NCI-H226 (cell line): ENCODE results near the gene CCDC74A.
"Not testable (repeated sequence)": the region's sequence is repeated elsewhere in the genome, so short reads cannot be mapped to it uniquely, and the experiment has no call there.

Experiments
- DNase-seq: peaks from one replicate; pipeline ENCODE4 v3.0.0-alpha.2; 2015

The CCDC74A gene

GRCh38 chr2:131503587-131503986, 24.1 kb upstream of the CCDC74A start:
- DNase-seq, result not testable (repeated sequence)

GRCh38 chr2:131504082-131504750, 23.5 kb upstream of the CCDC74A start:
- not testable (repeated sequence) for DNase-seq

GRCh38 chr2:131509615-131510014, 18.1 kb upstream of the CCDC74A start:
- DNase-seq, result no peak

- not testable (repeated sequence) for DNase-seq
Measured at GRCh38 chr2:131511291-131511968, 16.3 kb upstream of the CCDC74A start.

- DNase-seq, result not testable (repeated sequence)
Measured at GRCh38 chr2:131511969-131512870, 15.5 kb upstream of the CCDC74A start.

GRCh38 chr2:131514408-131515166, 13.1 kb upstream of the CCDC74A start:
- DNase-seq, result not testable (repeated sequence)

- DNase-seq, result not testable (repeated sequence)
Measured at GRCh38 chr2:131515235-131515634, 12.5 kb upstream of the CCDC74A start.

- no peak for DNase-seq
Measured at GRCh38 chr2:131516011-131516410, 11.7 kb upstream of the CCDC74A start.

- not testable (repeated sequence) for DNase-seq
Measured at GRCh38 chr2:131516621-131517020, 11.1 kb upstream of the CCDC74A start.

GRCh38 chr2:131517106-131517831, 10.4 kb upstream of the CCDC74A start:
- DNase-seq, result no peak

- not testable (repeated sequence) for DNase-seq
Measured at GRCh38 chr2:131517856-131518255, 9.8 kb upstream of the CCDC74A start.

- DNase-seq, result not testable (repeated sequence)
Measured at GRCh38 chr2:131518531-131518930, 9.2 kb upstream of the CCDC74A start.

- DNase-seq, result no peak
Measured at GRCh38 chr2:131519466-131519865, 8.2 kb upstream of the CCDC74A start.

GRCh38 chr2:131519871-131520470, 7.7 kb upstream of the CCDC74A start:
- DNase-seq, result not testable (repeated sequence)

GRCh38 chr2:131520526-131520925, 7.2 kb upstream of the CCDC74A start:
- no peak for DNase-seq

GRCh38 chr2:131521524-131521923, 6.2 kb upstream of the CCDC74A start:
- DNase-seq, result not testable (repeated sequence)

GRCh38 chr2:131521961-131522781, 5.5 kb upstream of the CCDC74A start:
- DNase-seq, result no peak

GRCh38 chr2:131525256-131525655, 2.4 kb upstream of the CCDC74A start:
- DNase-seq, result not testable (repeated sequence)

GRCh38 chr2:131528981-131529863, 1.5 kb downstream of the CCDC74A start:
- not testable (repeated sequence) for DNase-seq
